Tibial nerve (tissue), 4 donors: Measurements from ENCODE around the gene TMEM258. TPM values are rescaled to one million over a fixed set of nuclear protein-coding genes. Genes with fewer than 3 reads are reported as not detected.

Source experiments
- DNase-seq, 2 donors: peaks; one replicate each; pipeline ENCODE4 v3.0.0-alpha.2; 2019; ENCODE audit warnings: low spot score in 2 of 2
- H3K27ac ChIP-seq, 4 donors: fragments of 200-600 bp; sonication (generic) in 3 of 4; one replicate each; pipeline ENCODE4 v1.5.1; 2017 to 2019; ENCODE audit warnings: mild to moderate bottlenecking in 1 of 4
- H3K27me3 ChIP-seq, 2 donors: fragments of 200-600 bp; sonication (generic) in 1 of 2; one replicate each; pipeline versions ENCODE4 v1.5.1 to v1.6.0; 2017 to 2019
- H3K36me3 ChIP-seq, 3 donors: fragments of 200-600 bp; sonication (generic); one replicate each; pipeline ENCODE4 v1.5.1; 2018 to 2019
- H3K4me1 ChIP-seq, 4 donors: fragments of 200-600 bp; sonication (generic) in 3 of 4; one replicate each; pipeline ENCODE4 v1.5.1; 2017 to 2019
- H3K4me3 ChIP-seq, 4 donors: fragments of 200-600 bp; sonication (generic) in 3 of 4; one replicate each; pipeline ENCODE4 v1.5.1; 2017 to 2019; ENCODE audit warnings: mild to moderate bottlenecking in 1 of 4, moderate library complexity in 1 of 4
- H3K9me3 ChIP-seq, 4 donors: fragments of 200-600 bp; sonication (generic) in 3 of 4; one replicate each; pipeline ENCODE4 v1.5.1; 2017 to 2019
- EP300 ChIP-seq, 2 donors: sonication (generic); formaldehyde crosslinking; IDR thresholded peaks; one replicate each; pipeline ENCODE4 v1.6.1; 2017; ENCODE audit warnings: antibody characterized with exemption in 2 of 2, mild to moderate bottlenecking in 1 of 2
- POLR2A ChIP-seq, 2 donors: fragments of 450-650 bp; IDR thresholded peaks; one replicate each; pipeline ENCODE4 v1.6.1; 2017; ENCODE audit warnings: antibody characterized with exemption in 2 of 2, mild to moderate bottlenecking in 2 of 2, moderate library complexity in 2 of 2
- WGBS, 2 donors: methylation state at CpG; one replicate each; pipeline ENCODE4 v1.1.5; 2018; 5-methylcytosine and 5-hydroxymethylcytosine counted together
- total RNA-seq, 4 donors: library from RNA; depleted of rRNA; stranded (reverse); fragments of >200 nt; gene quantifications; one replicate each; pipeline ENCODE4 v1.1.0, GENCODE V29; 2016
- TF ChIP-seq, protein P1 (sequence below), 5 experiments: fragments of 200-600 bp in 3 of 5; fragments of 450-650 bp in 2 of 5; sonication (generic) in 3 of 5; IDR thresholded peaks; one replicate each; pipeline ENCODE4 v1.5.1; 2016 to 2019; ENCODE audit warnings: antibody characterized with exemption in 5 of 5, mild to moderate bottlenecking in 3 of 5, moderate library complexity in 2 of 5

Gene TMEM258
- total RNA-seq, 4 donors from 2014 or later, result 21.9 to 56.7 (median 45.2) TPM

DNA sequence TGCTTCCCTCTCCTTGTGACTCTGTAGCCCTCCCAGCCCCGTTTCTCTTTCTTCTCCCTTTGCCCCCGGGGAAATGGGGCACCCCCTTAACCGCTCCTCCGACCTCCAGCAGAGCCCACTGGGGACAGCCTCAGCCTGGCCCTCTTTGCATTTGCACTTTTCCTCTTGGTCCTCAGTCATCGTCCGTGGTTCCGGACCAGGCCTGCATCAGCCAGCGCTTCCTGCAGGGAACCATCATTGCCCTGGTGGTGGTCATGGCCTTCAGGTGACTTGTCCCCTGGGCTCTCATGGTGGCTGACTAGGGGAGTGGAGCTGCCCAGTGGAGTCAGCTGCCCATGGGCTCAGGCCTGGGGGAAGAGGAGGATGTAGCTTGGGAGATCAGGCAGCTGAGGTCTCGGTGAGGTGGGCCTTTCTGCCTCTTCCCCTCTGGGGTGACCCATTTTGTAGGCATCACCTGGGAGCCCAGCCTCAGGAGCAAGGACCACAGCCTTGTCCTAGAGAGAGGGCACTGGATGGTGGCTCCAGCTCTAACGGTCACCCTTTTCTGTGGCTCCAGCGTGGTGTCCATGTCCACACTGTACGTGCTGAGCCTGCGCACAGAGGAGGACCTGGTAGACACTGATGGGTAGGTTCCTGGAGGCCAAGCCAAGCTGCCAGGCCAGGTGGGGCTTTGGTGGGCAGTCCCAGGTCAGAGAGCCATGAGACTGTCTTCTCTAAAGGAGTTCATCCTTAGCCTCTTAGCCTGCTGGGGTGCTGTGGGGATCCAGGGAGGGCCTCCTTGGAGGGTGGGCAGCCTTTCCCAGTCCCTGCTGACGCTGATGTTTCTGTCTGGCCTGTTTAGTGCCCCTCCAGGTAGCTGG is 12.5 kb downstream of the TMEM258 start:
- Histone ChIP-seq H3K27me3 (no peaks in the 10 kb centered on the region), H3K4me1 (peaks cover 0 to 19% (median 5%) of the 10 kb centered on the region in 4 donors), H3K36me3 (peaks cover 0 to 64% (median 0%) of the 10 kb centered on the region in 3 donors), H3K4me3 (no peak overlapping the region), H3K27ac (no peak overlapping the region), H3K9me3 (no peaks in the 10 kb centered on the region)
- DNase-seq, result no peak
- TF ChIP-seq EP300 (IDR thresholded peaks at IDR 0.05) (no peak), POLR2A (IDR thresholded peaks at IDR 0.05) (no peak)
- TF ChIP-seq, protein P1, sequence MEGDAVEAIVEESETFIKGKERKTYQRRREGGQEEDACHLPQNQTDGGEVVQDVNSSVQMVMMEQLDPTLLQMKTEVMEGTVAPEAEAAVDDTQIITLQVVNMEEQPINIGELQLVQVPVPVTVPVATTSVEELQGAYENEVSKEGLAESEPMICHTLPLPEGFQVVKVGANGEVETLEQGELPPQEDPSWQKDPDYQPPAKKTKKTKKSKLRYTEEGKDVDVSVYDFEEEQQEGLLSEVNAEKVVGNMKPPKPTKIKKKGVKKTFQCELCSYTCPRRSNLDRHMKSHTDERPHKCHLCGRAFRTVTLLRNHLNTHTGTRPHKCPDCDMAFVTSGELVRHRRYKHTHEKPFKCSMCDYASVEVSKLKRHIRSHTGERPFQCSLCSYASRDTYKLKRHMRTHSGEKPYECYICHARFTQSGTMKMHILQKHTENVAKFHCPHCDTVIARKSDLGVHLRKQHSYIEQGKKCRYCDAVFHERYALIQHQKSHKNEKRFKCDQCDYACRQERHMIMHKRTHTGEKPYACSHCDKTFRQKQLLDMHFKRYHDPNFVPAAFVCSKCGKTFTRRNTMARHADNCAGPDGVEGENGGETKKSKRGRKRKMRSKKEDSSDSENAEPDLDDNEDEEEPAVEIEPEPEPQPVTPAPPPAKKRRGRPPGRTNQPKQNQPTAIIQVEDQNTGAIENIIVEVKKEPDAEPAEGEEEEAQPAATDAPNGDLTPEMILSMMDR (IDR thresholded peaks at IDR 0.05), result no peak
- 92 to 93% methylated on average over 13 to 14 of the region's 14 CpGs for WGBS, 2 donors

DNA sequence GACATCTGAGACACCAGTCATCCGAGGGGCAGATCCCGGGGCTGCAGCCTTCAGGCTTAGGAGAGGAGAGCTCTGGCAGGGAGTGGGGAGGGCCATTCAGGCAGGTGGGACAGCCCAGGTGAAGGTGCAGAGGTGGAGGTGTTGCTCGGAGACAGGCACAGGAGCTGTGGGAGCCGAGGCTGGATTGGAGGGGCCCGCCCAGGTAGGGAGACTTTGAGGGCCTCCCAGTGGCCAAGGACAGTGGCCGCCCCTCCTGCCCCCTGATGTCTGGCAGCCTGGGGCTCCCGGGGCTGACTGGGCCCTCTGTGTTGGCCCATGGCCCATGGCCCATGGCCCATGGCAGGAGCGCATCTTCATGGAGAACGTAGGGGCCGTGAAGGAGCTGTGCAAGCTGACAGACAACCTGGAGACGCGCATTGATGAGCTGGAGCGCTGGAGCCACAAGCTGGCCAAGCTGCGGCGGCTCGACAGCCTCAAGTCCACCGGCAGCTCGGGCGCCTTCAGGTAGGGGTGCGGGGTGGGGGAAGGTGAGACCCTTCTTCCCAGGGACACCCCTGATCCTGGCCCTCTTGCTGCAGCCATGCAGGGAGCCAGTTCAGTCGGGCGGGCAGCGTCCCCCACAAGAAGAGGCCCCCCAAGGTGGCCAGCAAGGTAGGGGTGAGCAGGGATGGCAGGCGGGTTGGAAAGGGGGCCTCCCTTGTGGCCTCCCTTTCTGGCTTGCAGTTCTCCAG is 13.3 kb downstream of the TMEM258 start:
- no peak for DNase-seq
- Histone ChIP-seq H3K27me3 (no peaks in the 10 kb centered on the region), H3K27ac (no peak overlapping the region), H3K4me3 (no peak overlapping the region), H3K4me1 (peaks cover 0 to 19% (median 5%) of the 10 kb centered on the region in 4 donors), H3K9me3 (no peaks in the 10 kb centered on the region), H3K36me3 (peaks cover 0 to 56% (median 0%) of the 10 kb centered on the region in 3 donors)
- WGBS, 2 donors, result 91 to 96% methylated on average over 19 to 21 of the region's 24 CpGs
- TF ChIP-seq, protein P1 (IDR thresholded peaks at IDR 0.05), result no peak
- TF ChIP-seq EP300 (IDR thresholded peaks at IDR 0.05) (no peak), POLR2A (IDR thresholded peaks at IDR 0.05) (no peak)

DNA sequence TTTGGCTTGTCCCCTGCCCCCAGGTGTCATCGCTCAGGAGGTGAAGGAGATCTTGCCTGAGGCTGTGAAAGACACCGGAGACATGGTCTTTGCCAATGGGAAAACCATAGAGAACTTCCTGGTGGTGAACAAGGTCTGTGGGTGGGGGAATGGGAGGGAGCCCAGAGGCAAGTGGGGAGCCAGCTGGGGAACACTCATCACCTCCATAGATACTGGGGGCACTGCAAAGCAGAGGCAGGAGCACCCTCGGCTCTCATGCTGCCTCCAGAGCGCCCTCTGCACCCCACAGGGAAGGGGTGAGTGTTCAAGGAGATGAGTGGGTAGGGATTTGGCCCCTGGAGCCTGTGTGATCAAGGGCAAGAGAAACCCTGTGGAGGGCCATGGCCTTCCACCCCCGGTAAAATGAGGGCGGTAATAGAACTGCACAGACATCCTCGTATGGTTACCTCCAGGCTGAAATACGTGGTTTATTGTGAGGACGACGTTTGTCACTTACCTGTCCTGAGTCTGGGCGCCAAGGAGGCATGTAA is 14.0 kb downstream of the TMEM258 start:
- Histone ChIP-seq H3K36me3 (peaks cover 0 to 49% (median 0%) of the 10 kb centered on the region in 3 donors), H3K9me3 (no peaks in the 10 kb centered on the region), H3K4me1 (peaks cover 0 to 19% (median 5%) of the 10 kb centered on the region in 4 donors), H3K27ac (no peak overlapping the region), H3K4me3 (no peak overlapping the region), H3K27me3 (no peaks in the 10 kb centered on the region)
- no peak for DNase-seq
- WGBS, 2 donors, result 89% methylated on average over 9 to 11 of the region's 11 CpGs
- TF ChIP-seq, protein P1 (IDR thresholded peaks at IDR 0.05), result no peak
- TF ChIP-seq EP300 (IDR thresholded peaks at IDR 0.05) (no peak), POLR2A (IDR thresholded peaks at IDR 0.05) (no peak)

DNA sequence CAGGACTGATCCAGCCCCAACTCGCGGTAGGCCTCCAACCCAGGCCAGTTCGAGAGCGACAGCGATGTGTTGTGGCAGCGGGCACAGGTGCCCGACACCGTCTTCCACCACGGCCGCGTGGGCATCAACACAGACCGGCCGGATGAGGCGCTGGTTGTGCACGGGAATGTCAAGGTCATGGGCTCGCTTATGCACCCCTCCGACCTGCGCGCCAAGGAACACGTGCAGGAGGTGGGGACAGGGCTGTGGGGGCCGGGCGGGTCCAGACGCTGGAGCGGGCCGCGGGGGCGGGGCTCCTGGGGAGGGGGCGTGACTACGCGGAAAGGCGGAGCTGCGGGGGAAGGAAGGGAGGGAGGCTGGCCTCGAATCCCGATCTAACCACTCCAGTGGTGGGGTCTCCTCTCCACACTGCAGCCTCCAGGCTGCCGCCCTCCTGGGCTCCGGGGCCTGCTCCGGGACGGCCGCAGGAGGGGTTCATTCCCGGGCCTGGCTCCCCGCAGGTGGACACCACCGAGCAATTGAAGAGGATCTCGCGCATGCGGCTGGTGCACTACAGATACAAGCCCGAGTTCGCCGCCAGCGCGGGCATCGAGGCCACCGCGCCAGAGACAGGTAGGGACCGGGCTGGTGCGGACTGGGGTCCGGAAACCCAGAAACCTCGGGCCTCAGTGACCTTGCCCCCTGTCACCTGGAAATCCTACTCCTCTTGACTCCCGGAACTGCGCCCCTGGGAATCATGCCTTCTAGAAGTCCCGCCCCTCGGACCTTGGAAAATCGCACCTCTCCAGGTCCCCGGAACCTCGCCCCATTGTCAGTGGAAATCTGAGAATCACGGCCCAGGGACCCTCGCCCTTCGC is 14.9 kb downstream of the TMEM258 start:
- Histone ChIP-seq H3K27me3 (no peaks in the 10 kb centered on the region), H3K4me3 (peak overlapping the region in 2 of 4 donors; percentile 22 to 26), H3K9me3 (no peaks in the 10 kb centered on the region), H3K27ac (no peak overlapping the region), H3K4me1 (peaks cover 0 to 19% (median 5%) of the 10 kb centered on the region in 4 donors), H3K36me3 (peaks cover 0 to 41% (median 0%) of the 10 kb centered on the region in 3 donors)
- WGBS, 2 donors, result 36 to 44% methylated on average over 41 to 44 of the region's 67 CpGs
- TF ChIP-seq, protein P1 (IDR thresholded peaks at IDR 0.05), result no peak
- DNase-seq, result peak in 1 of 2 donors; percentile 21
